Natural killer cell (primary cell): ENCODE results near the gene TRIM3. TPM values are rescaled to one million over a fixed set of nuclear protein-coding genes. Genes with fewer than 3 reads are reported as not detected.

Experiments used
- ATAC-seq, 3 donors: fragments of 150-1000 bp in 2 of 3; fragments of 200-7000 bp in 1 of 3; cut with Tn5 transposase; 1 replicate in 1 of 3; 2 replicates in 2 of 3; pipeline ENCODE4 v1.10.0; 2021; ENCODE audit warnings: mild to moderate bottlenecking in 2 of 3, moderate library complexity in 2 of 3
- DNase-seq, 2 donors: peaks; one replicate each; pipeline versions ENCODE4 v3.0.0 to v3.0.0-alpha.2; 2013 to 2021; ENCODE audit warnings: mixed read lengths in 1 of 2
- H3K27ac ChIP-seq: one replicate; pipeline ENCODE4 v1.5.1; 2013; ENCODE audit warnings: mild to moderate bottlenecking, low read length
- H3K27me3 ChIP-seq: one replicate; pipeline ENCODE4 v1.6.1; 2013; ENCODE audit warnings: low read length; ENCODE audit not compliant: control insufficient read depth, insufficient read depth
- H3K36me3 ChIP-seq: one replicate; pipeline ENCODE4 v1.6.1; 2013; ENCODE audit warnings: low read length; ENCODE audit not compliant: control insufficient read depth, insufficient read depth
- H3K4me1 ChIP-seq: one replicate; pipeline ENCODE4 v1.6.1; 2013; ENCODE audit warnings: low read length; ENCODE audit not compliant: control insufficient read depth, insufficient read depth
- H3K4me3 ChIP-seq: one replicate; pipeline ENCODE4 v1.5.1; 2013; ENCODE audit warnings: low read length
- H3K9me3 ChIP-seq: one replicate; pipeline ENCODE4 v1.6.1; 2013; ENCODE audit warnings: low read length; ENCODE audit not compliant: control insufficient read depth, insufficient read depth
- H3K27ac Mint-ChIP-seq, 2 donors: one replicate each; pipeline ENCODE4 v1.8.0; 2022; ENCODE audit warnings: mild to moderate bottlenecking in 2 of 2, mixed read lengths in 2 of 2, moderate library complexity in 1 of 2
- H3K27me3 Mint-ChIP-seq, 2 donors: one replicate each; pipeline ENCODE4 v1.8.0; 2022; ENCODE audit warnings: low read depth in 2 of 2, mixed read lengths in 2 of 2
- H3K36me3 Mint-ChIP-seq: one replicate; pipeline ENCODE4 v1.8.0; 2022; ENCODE audit warnings: mixed read lengths
- H3K4me1 Mint-ChIP-seq, 2 donors: one replicate each; pipeline ENCODE4 v1.8.0; 2022; ENCODE audit warnings: mixed read lengths in 2 of 2
- H3K4me3 Mint-ChIP-seq: one replicate; pipeline ENCODE4 v1.8.0; 2022; ENCODE audit warnings: mild to moderate bottlenecking, moderate library complexity, mixed read lengths
- H3K9me3 Mint-ChIP-seq, 2 donors: one replicate each; pipeline ENCODE4 v1.8.0; 2022; ENCODE audit warnings: mixed read lengths in 2 of 2
- CTCF ChIP-seq: fragments of 200-600 bp; IDR thresholded peaks from one replicate; pipeline ENCODE4 v1.8.0; 2022; ENCODE audit warnings: antibody characterized with exemption
- WGBS: methylation state at CpG from one replicate; pipeline ENCODE4 v1.1.7; 2013; ENCODE audit warnings: missing lambda C conversion rate; ENCODE audit not compliant: insufficient coverage; 5-methylcytosine and 5-hydroxymethylcytosine counted together
- intact Hi-C: fragments of 100-400 bp; cut with micrococcal nuclease; formaldehyde crosslinking; loops from one replicate; pipeline ENCODE4 v1.14.2; 2022
- total RNA-seq, 4 donors: library from RNA; stranded (reverse); fragments of 120-200 nt in 1 of 4; gene quantifications; one replicate each; pipeline versions ENCODE4 v1.2.3 to v1.2.4, GENCODE V29; 2013 to 2022

TRIM3 gene
- total RNA-seq, 3 donors from 2014 or later (not counting 1 experiment from before 2014, with no cell fraction given), result 26.4 to 30.9 (median 26.5) TPM

- Histone ChIP-seq H3K36me3 (peaks cover 37% of the 10 kb centered on the region), H3K4me1 (no peaks in the 10 kb centered on the region), H3K9me3 (no peaks in the 10 kb centered on the region), H3K27ac (no peak overlapping the region), H3K27me3 (no peaks in the 10 kb centered on the region), H3K4me3 (no peak overlapping the region)
- Mint-ChIP-seq H3K4me1 (no peaks in the 10 kb centered on the region), H3K36me3 (peaks cover 10% of the 10 kb centered on the region), H3K27me3 (no peaks in the 10 kb centered on the region), H3K9me3 (no peaks in the 10 kb centered on the region), H3K4me3 (no peak overlapping the region), H3K27ac (no peak overlapping the region)
- WGBS, result 98% methylated on average over 5 of the region's 5 CpGs
- intact Hi-C loops, result no loop called here
- ATAC-seq (no peak), DNase-seq (no peak)
- no peak for TF ChIP-seq CTCF
These were observed 24.8 kb upstream of the TRIM3 start for GRCh38 chr11:6498544-6498943.

GRCh38 chr11:6498121-6498520, 24.4 kb upstream of the TRIM3 start:
- Histone ChIP-seq H3K4me1 (no peaks in the 10 kb centered on the region), H3K27ac (no peak overlapping the region), H3K4me3 (no peak overlapping the region), H3K36me3 (peaks cover 34% of the 10 kb centered on the region), H3K9me3 (no peaks in the 10 kb centered on the region), H3K27me3 (no peaks in the 10 kb centered on the region)
- DNase-seq (no peak), ATAC-seq (no peak)
- intact Hi-C loops, result no loop called here
- Mint-ChIP-seq H3K27me3 (no peaks in the 10 kb centered on the region), H3K36me3 (peaks cover 5% of the 10 kb centered on the region), H3K27ac (no peak overlapping the region), H3K4me3 (no peak overlapping the region), H3K4me1 (peaks cover 0 to 4% of the 10 kb centered on the region in 2 donors), H3K9me3 (no peaks in the 10 kb centered on the region)
- WGBS, result 79% methylated on average over 6 of the region's 7 CpGs
- TF ChIP-seq CTCF, result no peak

- no peak for TF ChIP-seq CTCF
- WGBS, result 92% methylated on average over 32 of the region's 33 CpGs
- peaks cover 0 to 7% of the 10 kb centered on the region in 2 donors for H3K4me1 Mint-ChIP-seq
- intact Hi-C loops, result no loop called here
- H3K4me1 ChIP-seq, result no peaks in the 10 kb centered on the region
- no peak within 1 kb of the TSS for H3K27ac ChIP-seq
- no peak within 1 kb of the TSS for H3K4me3 Mint-ChIP-seq
- DNase-seq, result no peak
- no peak for ATAC-seq
- H3K27me3 Mint-ChIP-seq, result no peaks in the 10 kb centered on the region
- no peaks in the 10 kb centered on the region for H3K27me3 ChIP-seq
- peak within 1 kb of the TSS in 1 of 2 donors; percentile 21 for H3K27ac Mint-ChIP-seq
- no peaks in the 10 kb centered on the region for H3K9me3 Mint-ChIP-seq
- peaks cover 34% of the 10 kb centered on the region for H3K36me3 ChIP-seq
- no peaks in the 10 kb centered on the region for H3K9me3 ChIP-seq
- no peak within 1 kb of the TSS for H3K4me3 ChIP-seq
- no peaks in the 10 kb centered on the region for H3K36me3 Mint-ChIP-seq
These were observed 23.5 kb upstream of the TRIM3 start, which contains the start of gene DNHD1 for GRCh38 chr11:6497069-6497839. DNHD1 (plus strand) TSS chr11:6497280; CDS start chr11:6498216, 936 bp downstream.
